NCI-H460 (cell line): ENCODE measurements around the gene MZB1. TPM values are rescaled to one million over a fixed set of nuclear protein-coding genes. Genes with fewer than 3 reads are reported as not detected.
A peak's percentile ranks its signal among the peaks of the same experiment; 100 is the strongest.
"Not testable (repeated sequence)": the region's sequence is repeated elsewhere in the genome, so short reads cannot be mapped to it uniquely, and the experiment has no call there.

ENCODE experiments used
- DNase-seq: peaks from one replicate; pipeline ENCODE4 v3.0.0-alpha.2; 2016; ENCODE audit warnings: low read depth; ENCODE audit errors: extremely low read depth
- total RNA-seq: library from RNA; depleted of rRNA; stranded (reverse); fragments of >200 nt; shearing (Covaris generic); gene quantifications from 2 replicates; pipeline ENCODE4 v1.2.3, GENCODE V29; 2014

MZB1 gene
- total RNA-seq, 1 experiment from 2014 or later: 0.10 TPM

- peak; percentile 29 for DNase-seq
Observed at GRCh38 chr5:139392678-139393496, 3.2 kb upstream of the MZB1 start.

DNA sequence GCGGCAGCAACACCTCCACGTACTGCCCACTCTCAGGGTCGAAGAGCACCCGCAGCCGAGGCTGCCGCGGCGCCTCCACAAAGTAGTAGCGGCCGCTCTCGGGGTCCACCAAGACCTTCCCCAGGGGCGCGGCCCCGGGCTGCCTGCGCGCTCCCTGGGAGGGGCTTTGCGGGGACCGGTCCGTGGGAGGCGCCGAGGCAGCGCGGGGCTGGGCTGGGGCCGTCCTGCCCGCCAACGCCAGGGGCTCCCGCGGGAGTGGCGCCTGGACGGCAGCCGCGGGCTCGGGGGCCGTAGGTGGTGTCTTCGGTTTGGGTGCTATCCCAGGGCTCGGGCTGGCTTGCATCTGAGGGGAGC, 2.6 kb upstream of the MZB1 start:
- no peak for DNase-seq

- DNase-seq: no peak
Observed at GRCh38 chr5:139391570-139392323, 2.0 kb upstream of the MZB1 start.

- DNase-seq: no peak
Observed at GRCh38 chr5:139390639-139391569, 1.2 kb upstream of the MZB1 start.

DNA sequence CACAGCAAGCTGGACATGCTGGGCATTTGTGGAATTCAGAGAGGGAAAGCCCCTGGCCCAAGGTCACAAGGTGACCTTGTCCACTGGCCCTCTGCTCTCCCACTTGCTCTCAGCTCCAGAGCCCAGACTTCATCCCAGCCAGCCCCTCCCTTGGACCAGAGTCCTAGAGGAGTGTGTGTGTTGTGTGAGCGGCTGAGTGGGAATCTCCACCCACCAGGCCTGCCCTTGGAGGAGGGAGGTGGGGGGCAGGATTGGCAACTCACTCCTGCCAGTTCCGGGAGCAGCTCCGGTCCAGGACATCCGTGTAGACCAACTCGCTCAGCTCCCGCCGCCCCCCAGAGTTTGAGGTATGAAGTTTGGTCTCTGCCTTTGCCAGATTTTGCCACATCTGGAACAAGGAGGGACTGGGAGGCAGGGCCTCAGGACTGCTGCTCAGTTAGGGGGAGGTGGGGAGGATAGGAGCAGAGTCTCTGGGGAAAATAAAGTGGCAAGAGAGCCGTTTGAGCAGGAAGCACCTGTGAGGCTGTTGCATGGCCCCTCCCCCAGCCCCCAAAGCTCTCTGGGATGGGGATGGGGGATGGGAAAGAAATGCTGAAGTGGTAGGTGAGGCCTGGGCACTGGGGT, 1.4 kb downstream of the MZB1 start:
- DNase-seq: no peak

DNA sequence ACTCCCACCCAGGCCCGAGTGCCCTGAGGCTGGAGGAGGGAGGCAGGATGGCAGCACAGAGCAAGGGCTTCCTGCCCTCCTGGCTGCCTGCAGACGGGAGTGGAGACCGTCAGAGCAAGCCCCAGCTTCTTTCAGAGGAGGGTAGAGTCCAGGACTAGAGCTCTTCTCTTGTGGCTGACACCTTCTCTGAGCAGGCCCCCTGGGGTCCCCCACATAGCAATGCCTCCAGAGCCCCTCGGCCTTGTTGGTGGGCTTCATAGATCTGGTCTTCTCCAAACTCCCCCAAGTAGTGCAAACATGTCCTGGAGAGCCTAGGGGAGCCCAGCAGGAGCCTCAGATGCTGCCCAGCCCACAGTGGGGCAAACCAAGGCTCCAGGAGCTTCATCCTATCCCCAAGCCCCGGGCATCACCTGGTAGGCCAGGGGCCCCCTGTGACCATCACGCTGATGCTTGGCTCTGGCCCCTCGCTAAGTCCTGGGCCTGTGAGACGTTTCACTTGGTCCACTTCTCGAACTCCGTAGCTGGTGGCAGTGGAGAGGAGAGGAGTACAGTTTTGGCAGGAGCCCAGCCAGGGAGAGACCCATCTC, 2.0 kb downstream of the MZB1 start:
- DNase-seq: no peak

DNA sequence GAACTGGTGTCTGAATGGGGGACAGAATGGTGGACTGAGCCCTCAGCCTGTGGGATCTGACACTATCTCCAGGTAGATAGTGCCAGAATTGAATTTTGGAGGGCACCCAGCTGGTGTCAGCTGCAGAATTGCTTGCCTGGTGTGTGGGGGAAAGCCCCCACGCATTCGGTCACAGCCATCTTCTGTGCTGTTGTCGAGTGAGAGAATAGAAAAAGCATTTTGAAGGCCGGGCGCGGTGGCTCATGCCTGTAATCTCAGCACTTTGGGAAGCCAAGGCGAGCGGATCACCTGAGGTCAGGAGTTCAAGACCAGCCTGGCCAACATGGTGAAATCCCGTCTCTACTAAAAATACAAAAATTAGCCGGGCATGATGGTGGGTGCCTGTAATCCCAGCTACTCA, 2.8 kb downstream of the MZB1 start:
- DNase-seq: not testable (repeated sequence)

DNA sequence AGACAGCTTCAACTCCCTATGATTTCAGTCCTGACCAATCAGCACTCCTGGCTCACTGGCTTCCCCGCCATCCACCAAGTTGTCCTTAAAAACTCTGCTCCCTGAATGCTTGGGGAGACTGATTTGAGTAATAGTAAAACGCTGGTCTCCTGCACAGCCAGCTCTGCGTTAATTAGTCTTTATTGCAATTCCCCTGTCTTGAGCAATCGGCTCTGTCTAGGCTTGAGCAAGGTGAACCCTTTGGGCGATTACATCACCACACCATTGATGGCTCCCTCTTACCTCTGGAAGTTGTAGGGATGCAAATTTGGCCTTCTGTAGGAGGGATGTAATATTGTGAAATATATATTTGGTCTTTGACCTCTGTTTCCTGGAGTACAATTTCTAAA, 3.7 kb downstream of the MZB1 start:
- no peak for DNase-seq

- DNase-seq: no peak
Observed at GRCh38 chr5:139385061-139386049, 4.4 kb downstream of the MZB1 start.

- DNase-seq: no peak
Observed at GRCh38 chr5:139384591-139385051, 5.1 kb downstream of the MZB1 start.

DNA sequence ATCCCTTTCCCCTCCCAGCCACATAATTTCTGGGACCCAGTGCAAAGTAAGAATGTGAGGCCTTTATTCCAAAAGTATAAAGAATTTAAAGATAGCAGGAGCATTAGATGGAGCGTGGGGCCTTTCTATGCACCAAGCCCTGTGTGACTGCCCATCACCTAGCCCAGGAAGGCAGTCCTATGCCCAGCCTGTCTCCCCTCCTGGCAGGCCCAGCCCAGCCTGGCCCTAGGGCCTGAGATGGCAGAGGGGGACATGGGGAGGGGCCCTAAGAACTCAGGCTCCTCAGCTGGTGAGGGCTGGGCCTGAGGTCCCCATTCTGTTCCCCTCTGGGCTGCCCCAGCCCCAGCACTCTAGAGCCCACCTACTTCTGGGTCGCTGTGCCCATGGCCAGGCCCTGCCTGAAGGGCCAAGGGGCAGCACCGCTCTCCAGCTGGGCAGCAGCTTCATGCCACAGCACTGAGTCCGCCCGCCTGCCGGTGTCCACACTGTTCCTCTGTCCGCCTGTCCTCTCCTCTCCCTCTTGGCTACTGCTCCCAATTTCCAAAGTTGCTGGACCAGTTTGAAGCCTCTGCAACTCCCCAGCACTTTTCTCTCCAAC, 5.6 kb downstream of the MZB1 start:
- DNase-seq: no peak

- no peak for DNase-seq
Observed at GRCh38 chr5:139383275-139383992, 6.3 kb downstream of the MZB1 start, which contains the start of gene SLC23A1. TSS of gene SLC23A1 (minus strand) at chr5:139383297. CDS start at chr5:139383253, 44 bp downstream.

GRCh38 chr5:139382807-139383206, 6.9 kb downstream of the MZB1 start:
- DNase-seq: no peak

DNA sequence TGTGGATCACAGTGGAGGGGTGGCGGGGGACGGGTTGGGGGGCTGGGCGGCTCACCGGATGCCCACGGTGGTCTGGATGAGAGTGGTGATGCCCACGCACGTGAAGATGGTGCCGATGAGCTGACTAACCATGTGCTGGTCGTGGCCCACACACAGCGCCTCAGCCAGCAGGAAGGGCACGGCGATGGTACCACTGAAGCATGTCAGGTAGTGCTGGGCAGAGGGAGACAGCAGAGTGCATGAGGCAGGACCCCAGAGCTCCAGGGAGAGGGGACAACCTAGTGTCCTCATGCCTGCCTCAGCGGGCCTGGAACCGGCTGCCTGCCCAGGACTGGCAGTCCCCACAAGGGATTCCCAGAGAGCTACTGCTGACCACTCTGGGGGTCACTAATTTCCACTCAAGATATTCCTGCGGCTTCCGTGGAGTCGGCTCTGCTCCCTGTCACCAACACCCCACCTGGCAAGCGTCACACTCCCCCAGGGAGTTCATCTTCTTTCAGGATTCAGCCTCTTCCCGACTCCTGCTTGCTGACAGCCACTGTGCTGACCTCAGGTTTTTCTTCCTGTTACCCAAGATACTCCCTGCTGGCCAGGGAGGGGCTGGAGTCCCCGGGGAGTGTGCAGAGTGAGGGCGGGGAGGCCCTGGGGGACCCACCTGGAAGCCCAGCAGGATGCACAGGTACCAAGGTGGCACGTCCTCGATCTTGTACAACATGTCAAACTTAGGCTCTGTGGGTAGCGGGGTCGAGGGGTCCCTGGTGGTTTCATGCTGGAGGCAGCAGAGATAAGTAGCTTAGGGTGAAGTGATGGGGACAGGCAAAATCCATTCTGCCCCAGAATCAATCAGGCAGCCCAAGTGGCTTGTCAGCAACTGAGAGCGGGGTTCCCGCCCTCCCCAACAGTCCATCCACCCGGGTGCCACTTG, 7.6 kb downstream of the MZB1 start:
- DNase-seq: no peak

- DNase-seq: no peak
Observed at GRCh38 chr5:139379626-139380449, 9.9 kb downstream of the MZB1 start.

DNA sequence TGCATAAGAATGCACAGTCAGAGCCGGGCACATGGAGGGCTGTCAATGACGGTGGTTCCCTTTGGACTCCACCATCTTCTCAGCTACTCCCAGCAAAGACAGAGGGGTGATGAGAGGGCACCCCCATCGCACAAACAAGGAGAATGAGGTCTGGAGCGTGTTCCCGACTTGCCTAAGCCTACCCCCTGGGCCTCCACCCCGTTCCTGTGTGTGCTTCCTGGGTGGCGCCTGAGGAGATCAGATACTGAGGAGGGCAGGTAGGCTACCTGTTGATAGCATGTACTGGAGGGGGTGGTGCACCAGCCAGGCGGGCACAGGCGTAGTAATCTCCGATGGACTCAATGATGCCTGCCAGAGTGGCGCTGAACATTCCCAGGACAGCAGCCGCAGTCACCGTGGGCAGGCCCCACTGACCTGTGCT, 10.8 kb downstream of the MZB1 start:
- no peak for DNase-seq
